ENCODE data around the gene SMPD1. TPM values are rescaled to one million over a fixed set of nuclear protein-coding genes. Genes with fewer than 3 reads are reported as not detected.
A peak's percentile ranks its signal among the peaks of the same experiment; 100 is the strongest.

Gene SMPD1
- total and polyA plus RNA-seq, 2 experiments from 2014 or later: 0.76 to 0.97 TPM

GRCh38 chr11:6390718-6391469 is 620 bp downstream of the SMPD1 start:
- Mint-ChIP-seq H3K4me3 (peak overlapping the region; percentile 91), H3K36me3 (ENCODE audit: low read depth) (no peaks in the 10 kb centered on the region), H3K4me1 (peaks cover 12% of the 10 kb centered on the region), H3K27ac (no peak overlapping the region), H3K9me3 (no peaks in the 10 kb centered on the region), H3K27me3 (ENCODE audit: insufficient read depth, low read depth, poor library complexity) (peaks cover 14% of the 10 kb centered on the region)
- Histone ChIP-seq H3K9me2 (ENCODE audit: insufficient read depth) (no peaks in the 10 kb centered on the region; the same call in 1 of the 2 replicates), H3K27ac (ENCODE audit: low read depth) (no peak overlapping the region), H3K4me2 (peak overlapping the region; percentile 84), H3K4me1 (ENCODE audit: insufficient read depth) (peaks cover 31% of the 10 kb centered on the region), H3K79me2 (replicated peaks; ENCODE audit: insufficient read depth) (no peaks in the 10 kb centered on the region), H3K4me3 (peak overlapping the region; percentile 85), H3K27me3 (ENCODE audit: insufficient read depth) (peaks cover 6% of the 10 kb centered on the region; the same call in 1 of the 2 replicates), H3F3A (replicated peaks; ENCODE audit: low read depth) (no peaks in the 10 kb centered on the region), H4K20me1 (replicated peaks; ENCODE audit: insufficient read depth) (no peaks in the 10 kb centered on the region), H3K36me3 (ENCODE audit: insufficient read depth) (no peaks in the 10 kb centered on the region), H2AFZ (peak overlapping the region; percentile 94)
- TF ChIP-seq NANOG (IDR thresholded peaks at IDR 0.05; ENCODE audit: borderline replicate concordance) (no peak), ZNF462 (CRISPR knock-in tag; IDR thresholded peaks at IDR 0.05) (no peak)
- ATAC-seq: no peak; the same call in 2 of the 3 replicates
- no peak for DNase-seq (ENCODE audit: low spot score)

- no peak for DNase-seq (ENCODE audit: low spot score)
- Histone ChIP-seq H3K9me2 (ENCODE audit: insufficient read depth) (no peaks in the 10 kb centered on the region), H3K36me3 (ENCODE audit: insufficient read depth) (no peaks in the 10 kb centered on the region), H3K4me2 (no peak overlapping the region), H3K4me1 (ENCODE audit: insufficient read depth) (peaks cover 26% of the 10 kb centered on the region), H2AFZ (no peak overlapping the region), H3K27me3 (ENCODE audit: insufficient read depth) (peaks cover 6% of the 10 kb centered on the region; the same call in 1 of the 2 replicates), H4K20me1 (replicated peaks; ENCODE audit: insufficient read depth) (no peaks in the 10 kb centered on the region), H3K79me2 (replicated peaks; ENCODE audit: insufficient read depth) (no peaks in the 10 kb centered on the region), H3F3A (replicated peaks; ENCODE audit: low read depth) (no peaks in the 10 kb centered on the region), H3K4me3 (no peak overlapping the region), H3K27ac (ENCODE audit: low read depth) (no peak overlapping the region)
- H3K9me3 Mint-ChIP-seq: no peaks in the 10 kb centered on the region
- H3K4me1 Mint-ChIP-seq: peaks cover 9% of the 10 kb centered on the region
- peak overlapping the region; percentile 91; the same call in 2 of the 3 replicates for H3K4me3 Mint-ChIP-seq
- TF ChIP-seq CTCF (conservative IDR thresholded peaks at IDR 0.05; ENCODE audit: low read depth in 2 of 2) (no peak), ETS1 (IDR thresholded peaks at IDR 0.05) (no peak), STAT1 (IDR thresholded peaks at IDR 0.05; ENCODE audit: unreplicated experiment) (no peak), CREB1 (CRISPR knock-in tag; IDR thresholded peaks at IDR 0.05; ENCODE audit: low read depth) (no peak), EZH2phosphoT487 (IDR thresholded peaks at IDR 0.05; ENCODE audit: unreplicated experiment) (no peak), ZNF114 (CRISPR knock-in tag; IDR thresholded peaks at IDR 0.05) (no peak), NANOG (IDR thresholded peaks at IDR 0.05; ENCODE audit: borderline replicate concordance) (no peak)
- no peaks in the 10 kb centered on the region for H3K36me3 Mint-ChIP-seq (ENCODE audit: low read depth)
- peaks cover 14% of the 10 kb centered on the region for H3K27me3 Mint-ChIP-seq (ENCODE audit: insufficient read depth, low read depth, poor library complexity)
- no peak for ATAC-seq
- H3K27ac Mint-ChIP-seq: no peak overlapping the region
Measured at GRCh38 chr11:6391537-6392134, 1.4 kb downstream of the SMPD1 start.

Data from GM23338 (cell line).